ENCODE data around the gene FOXP1. TPM values are rescaled to one million over a fixed set of nuclear protein-coding genes. Genes with fewer than 3 reads are reported as not detected.

FOXP1 gene
- total RNA-seq, 1 experiment from 2014 or later: 2.9 TPM

DNA sequence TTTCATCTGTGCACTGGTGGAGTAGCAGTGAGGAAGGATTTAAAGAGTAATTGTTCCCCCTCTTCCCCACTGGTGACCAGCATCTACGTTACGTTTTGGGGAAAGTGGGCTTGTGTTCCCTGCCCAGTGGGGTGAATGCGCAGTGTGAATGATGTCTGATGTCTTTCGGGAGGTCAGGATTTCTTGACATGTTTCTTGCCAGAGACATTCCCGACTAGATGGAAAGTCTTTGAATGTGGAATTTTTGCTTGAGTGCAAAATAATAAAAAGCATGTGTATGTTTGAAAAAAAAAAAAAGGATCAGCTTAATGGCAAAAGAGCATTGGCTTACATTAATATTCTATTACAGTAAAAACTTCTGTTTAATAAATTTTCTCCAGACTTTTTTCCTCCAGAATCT, 632.2 kb downstream of the FOXP1 start:
- DNase-seq (ENCODE audit: low read depth, low spot score) (no peak), ATAC-seq (no peak)
- H3K9me3 ChIP-seq (ENCODE audit: control insufficient read depth, insufficient read depth, low read depth, low read length): no peaks in the 10 kb centered on the region
- in situ Hi-C loops (cut with HindIII; ENCODE audit: low pct_unique_long_range_greater_than_20kb, low sequenced_read_pairs) (no loop called here), intact Hi-C loops (cut with micrococcal nuclease; ENCODE audit: unreplicated experiment) (no loop called here)
- H3K4me1 ChIP-seq (ENCODE audit: control insufficient read depth, insufficient read depth, low read length): no peaks in the 10 kb centered on the region
- H3K27ac ChIP-seq (ENCODE audit: low read length): no peak overlapping the region
- H3K36me3 ChIP-seq (ENCODE audit: control insufficient read depth, insufficient read depth, low read length): no peaks in the 10 kb centered on the region
- ChIA-PET CTCF (no interaction called here), POLR2A (no interaction called here)
- no peak overlapping the region for H3K4me3 ChIP-seq (ENCODE audit: low read depth in 2 of 2, low read length in 2 of 2)
- no TSS peak for BruUV-seq (replicated peaks)
- H3K27me3 ChIP-seq (ENCODE audit: control insufficient read depth, insufficient read depth, low read length): no peaks in the 10 kb centered on the region
- no peak for TF ChIP-seq REST (IDR thresholded peaks at IDR 0.05; ENCODE audit: insufficient read depth in 1 of 2, low read depth in 2 of 2, low read length in 1 of 2)
- TF ChIP-seq SIN3A (IDR thresholded peaks at IDR 0.05; ENCODE audit: borderline replicate concordance, insufficient read depth, low read depth, low read length): no peak
- TF ChIP-seq POLR2AphosphoS5 (IDR thresholded peaks at IDR 0.05; ENCODE audit: low read depth, low read length): no peak
- no peak for TF ChIP-seq TCF7L2 (IDR thresholded peaks at IDR 0.05; ENCODE audit: low read depth, low read length)
- no peak for TF ChIP-seq CTCF (IDR thresholded peaks at IDR 0.05)

DNA sequence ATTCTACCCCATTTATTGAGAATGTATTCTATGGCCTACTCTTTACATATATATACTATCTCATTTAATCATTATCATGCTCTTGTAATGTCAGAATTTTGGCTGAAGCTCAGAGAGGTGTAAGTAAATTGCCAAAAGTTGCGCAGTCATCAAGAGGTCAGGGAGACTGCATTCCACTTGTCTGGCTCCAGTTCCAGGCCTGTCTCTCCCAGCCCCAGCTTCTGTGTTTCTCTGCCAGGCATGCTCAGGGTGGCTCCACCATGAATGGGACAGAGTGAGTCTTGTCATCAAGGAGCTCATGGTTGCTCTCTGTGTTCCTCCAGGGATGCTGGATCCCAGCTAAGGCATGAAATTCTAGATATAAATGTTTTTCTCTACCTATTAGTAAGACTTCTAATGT, 635.9 kb downstream of the FOXP1 start:
- in situ Hi-C loops (cut with HindIII; ENCODE audit: low pct_unique_long_range_greater_than_20kb, low sequenced_read_pairs): no loop called here
- TF ChIP-seq POLR2AphosphoS5 (IDR thresholded peaks at IDR 0.05; ENCODE audit: low read depth, low read length): no peak
- TF ChIP-seq REST (IDR thresholded peaks at IDR 0.05; ENCODE audit: insufficient read depth in 1 of 2, low read depth in 2 of 2, low read length in 1 of 2): no peak
- TF ChIP-seq CTCF (IDR thresholded peaks at IDR 0.05): no peak
- TF ChIP-seq TCF7L2 (IDR thresholded peaks at IDR 0.05; ENCODE audit: low read depth, low read length): no peak
- no peak for TF ChIP-seq SIN3A (IDR thresholded peaks at IDR 0.05; ENCODE audit: borderline replicate concordance, insufficient read depth, low read depth, low read length)
- Histone ChIP-seq H3K9me3 (ENCODE audit: control insufficient read depth, insufficient read depth, low read depth, low read length) (no peaks in the 10 kb centered on the region), H3K4me1 (ENCODE audit: control insufficient read depth, insufficient read depth, low read length) (no peaks in the 10 kb centered on the region), H3K36me3 (ENCODE audit: control insufficient read depth, insufficient read depth, low read length) (no peaks in the 10 kb centered on the region), H3K27ac (ENCODE audit: low read length) (no peak overlapping the region), H3K4me3 (ENCODE audit: low read depth in 2 of 2, low read length in 2 of 2) (no peak overlapping the region), H3K27me3 (ENCODE audit: control insufficient read depth, insufficient read depth, low read length) (no peaks in the 10 kb centered on the region)
- no TSS peak for BruUV-seq (replicated peaks)
- CTCF ChIA-PET: interaction anchor here (0.7 kb wide), 1 partner anchor 31 kb away, joined by 5 read pairs; no protein-coding TSS in a partner anchor
- POLR2A ChIA-PET: no interaction called here
- intact Hi-C loops (cut with micrococcal nuclease; ENCODE audit: unreplicated experiment): no loop called here
- ATAC-seq (no peak), DNase-seq (ENCODE audit: low read depth, low spot score) (no peak)

Measured in Panc1 (cell line).